Heart left ventricle (tissue), 13 donors: ENCODE measurements around the gene HPSE2.

Experiments used
- POLR2A ChIP-seq, 2 donors: fragments of 450-650 bp; IDR thresholded peaks; one replicate each; pipeline ENCODE4 v1.6.1; 2017; ENCODE audit warnings: antibody characterized with exemption in 2 of 2, mild to moderate bottlenecking in 2 of 2, moderate library complexity in 2 of 2
- TF ChIP-seq, protein P1 (sequence below), 12 donors: fragments of 200-600 bp; sonication (generic) in 4 of 12; IDR thresholded peaks; one replicate each; pipeline versions ENCODE4 v1.5.0 to v1.8.0; 2018 to 2022; ENCODE audit warnings: antibody characterized with exemption in 12 of 12, mild to moderate bottlenecking in 5 of 12
- donor health status: ischemic (EF 13 %, LVEDD 7.1; RV severe dilation, severe dysfunction).
- donor health status: DM: no; HTN: yes; CAD: no.
- donor health status: DM: no; HTN: no; CAD: no.
- donor health status: ischemic (EF 25% LVEDD 6.9; RV normal size, moderate dysfunction).
- donor health status: ischemic (EF 25% LVEDD 5.7; RV mildly dilated, moderate dysfunction).
- donor health status: ischemic (EF 35%, LVEDD 5.7; RV mildly dilated, moderate dysfunction).
- donor health status: nonischemic (EF 11% LVEDD 7.7; RV severe dilation, severe dysfunction).
- donor health status: DM: yes; HTN: yes; CAD: no.
- donor health status: PGD.
- donor health status: ischemic (EF 29% LVEDD 5.4; RV normal size, mild dysfunction).
- donor health status: nonischemic (EF 23%, LVEDD 6.1; RV moderate dilation, normal function).

DNA sequence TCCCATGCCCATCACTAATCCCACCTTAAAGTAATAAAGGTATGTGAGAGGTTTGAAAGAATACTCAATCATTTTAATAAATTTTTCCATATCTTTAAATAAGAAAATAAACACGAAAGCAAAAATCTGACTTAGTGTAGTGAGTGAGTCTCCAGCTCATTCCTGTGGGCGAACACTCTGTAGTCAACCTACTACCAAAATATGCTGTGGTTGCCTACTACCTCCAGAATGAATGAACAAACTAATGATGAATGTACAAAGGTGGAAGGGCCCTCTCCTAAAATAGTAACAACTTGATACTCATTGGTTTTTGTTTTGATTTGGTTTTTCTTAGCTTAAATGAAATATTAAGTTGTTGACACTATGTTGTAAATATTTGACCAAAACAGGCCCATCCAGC lies 593.4 kb downstream of the HPSE2 start:
- TF ChIP-seq, protein P1, sequence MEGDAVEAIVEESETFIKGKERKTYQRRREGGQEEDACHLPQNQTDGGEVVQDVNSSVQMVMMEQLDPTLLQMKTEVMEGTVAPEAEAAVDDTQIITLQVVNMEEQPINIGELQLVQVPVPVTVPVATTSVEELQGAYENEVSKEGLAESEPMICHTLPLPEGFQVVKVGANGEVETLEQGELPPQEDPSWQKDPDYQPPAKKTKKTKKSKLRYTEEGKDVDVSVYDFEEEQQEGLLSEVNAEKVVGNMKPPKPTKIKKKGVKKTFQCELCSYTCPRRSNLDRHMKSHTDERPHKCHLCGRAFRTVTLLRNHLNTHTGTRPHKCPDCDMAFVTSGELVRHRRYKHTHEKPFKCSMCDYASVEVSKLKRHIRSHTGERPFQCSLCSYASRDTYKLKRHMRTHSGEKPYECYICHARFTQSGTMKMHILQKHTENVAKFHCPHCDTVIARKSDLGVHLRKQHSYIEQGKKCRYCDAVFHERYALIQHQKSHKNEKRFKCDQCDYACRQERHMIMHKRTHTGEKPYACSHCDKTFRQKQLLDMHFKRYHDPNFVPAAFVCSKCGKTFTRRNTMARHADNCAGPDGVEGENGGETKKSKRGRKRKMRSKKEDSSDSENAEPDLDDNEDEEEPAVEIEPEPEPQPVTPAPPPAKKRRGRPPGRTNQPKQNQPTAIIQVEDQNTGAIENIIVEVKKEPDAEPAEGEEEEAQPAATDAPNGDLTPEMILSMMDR (IDR thresholded peaks at IDR 0.05): no peak
- TF ChIP-seq POLR2A (IDR thresholded peaks at IDR 0.05): no peak
